Astrocyte (in vitro differentiated cells and primary cell): ENCODE results near the gene GVQW3.

Source experiments
- EZH2 ChIP-seq: IDR thresholded peaks from 2 replicates; pipeline ENCODE4 v1.6.1; 2012; ENCODE audit warnings: mild to moderate bottlenecking, low read length, inconsistent platforms; ENCODE audit not compliant: insufficient read depth
- TF ChIP-seq, protein P1 (sequence below): IDR thresholded peaks from 2 replicates; pipeline ENCODE4 v1.5.1; 2011; ENCODE audit warnings: low read depth, mild to moderate bottlenecking, inconsistent platforms, low read length, moderate library complexity; ENCODE audit not compliant: insufficient read depth

DNA sequence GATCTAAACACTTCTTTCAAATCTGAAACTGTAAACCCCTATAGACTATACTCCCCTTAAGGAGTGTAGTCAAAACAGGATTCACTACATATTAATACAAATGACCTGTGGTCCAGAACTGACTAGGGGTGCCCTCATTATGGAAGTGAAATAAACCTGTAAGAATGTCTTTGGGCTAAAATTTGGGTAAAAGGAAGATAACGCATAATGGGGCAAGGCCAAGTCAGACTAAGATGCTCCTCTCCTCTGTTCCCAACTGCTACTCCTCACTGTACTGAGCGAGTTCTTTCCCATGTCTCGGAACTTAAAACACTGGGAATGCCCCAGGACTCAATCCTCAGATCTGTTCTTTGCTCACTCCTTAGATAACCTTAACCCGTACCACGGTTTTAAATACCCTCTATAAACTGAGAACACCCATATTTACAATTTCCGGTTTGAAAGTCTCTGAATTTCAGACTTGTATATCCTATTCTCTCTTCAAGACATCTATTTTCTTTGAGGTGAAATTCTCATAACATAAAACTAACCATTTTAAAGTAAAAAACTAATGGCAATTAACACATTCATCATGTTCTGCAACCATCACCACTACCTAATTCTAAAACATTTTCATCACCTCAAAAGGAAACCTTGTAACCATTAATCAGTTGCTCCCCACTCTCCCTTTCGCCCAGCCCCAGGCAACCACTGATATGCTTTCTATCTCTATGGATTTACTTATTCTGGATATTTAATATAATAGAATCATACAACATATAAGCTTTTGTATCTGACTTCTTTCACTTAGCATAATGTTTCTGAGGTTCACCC lies 4.2 kb upstream of the GVQW3 start:
- TF ChIP-seq, protein P1, sequence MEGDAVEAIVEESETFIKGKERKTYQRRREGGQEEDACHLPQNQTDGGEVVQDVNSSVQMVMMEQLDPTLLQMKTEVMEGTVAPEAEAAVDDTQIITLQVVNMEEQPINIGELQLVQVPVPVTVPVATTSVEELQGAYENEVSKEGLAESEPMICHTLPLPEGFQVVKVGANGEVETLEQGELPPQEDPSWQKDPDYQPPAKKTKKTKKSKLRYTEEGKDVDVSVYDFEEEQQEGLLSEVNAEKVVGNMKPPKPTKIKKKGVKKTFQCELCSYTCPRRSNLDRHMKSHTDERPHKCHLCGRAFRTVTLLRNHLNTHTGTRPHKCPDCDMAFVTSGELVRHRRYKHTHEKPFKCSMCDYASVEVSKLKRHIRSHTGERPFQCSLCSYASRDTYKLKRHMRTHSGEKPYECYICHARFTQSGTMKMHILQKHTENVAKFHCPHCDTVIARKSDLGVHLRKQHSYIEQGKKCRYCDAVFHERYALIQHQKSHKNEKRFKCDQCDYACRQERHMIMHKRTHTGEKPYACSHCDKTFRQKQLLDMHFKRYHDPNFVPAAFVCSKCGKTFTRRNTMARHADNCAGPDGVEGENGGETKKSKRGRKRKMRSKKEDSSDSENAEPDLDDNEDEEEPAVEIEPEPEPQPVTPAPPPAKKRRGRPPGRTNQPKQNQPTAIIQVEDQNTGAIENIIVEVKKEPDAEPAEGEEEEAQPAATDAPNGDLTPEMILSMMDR: no peak
- TF ChIP-seq EZH2: no peak
